D721Med (cell line): ENCODE data around the gene AGTR1.
"Not testable (repeated sequence)": the region's sequence is repeated elsewhere in the genome, so short reads cannot be mapped to it uniquely, and the experiment has no call there.

ENCODE experiments used
- DNase-seq: peaks from one replicate; pipeline ENCODE4 v3.0.0; 2011; ENCODE audit warnings: low spot score; ENCODE audit not compliant: insufficient read length
- FAIRE-seq: peaks from 2 replicates; lab custom pipeline; 2011; peaks lifted over from hg19 to GRCh38; lab: Jason Lieb, UNC
- TF ChIP-seq, protein P1 (sequence below): IDR thresholded peaks from 2 replicates; pipeline ENCODE4 v1.5.1; 2012; ENCODE audit warnings: mild to moderate bottlenecking, control low read depth; ENCODE audit not compliant: insufficient read depth; ENCODE audit errors: missing control alignments

Gene AGTR1

DNA sequence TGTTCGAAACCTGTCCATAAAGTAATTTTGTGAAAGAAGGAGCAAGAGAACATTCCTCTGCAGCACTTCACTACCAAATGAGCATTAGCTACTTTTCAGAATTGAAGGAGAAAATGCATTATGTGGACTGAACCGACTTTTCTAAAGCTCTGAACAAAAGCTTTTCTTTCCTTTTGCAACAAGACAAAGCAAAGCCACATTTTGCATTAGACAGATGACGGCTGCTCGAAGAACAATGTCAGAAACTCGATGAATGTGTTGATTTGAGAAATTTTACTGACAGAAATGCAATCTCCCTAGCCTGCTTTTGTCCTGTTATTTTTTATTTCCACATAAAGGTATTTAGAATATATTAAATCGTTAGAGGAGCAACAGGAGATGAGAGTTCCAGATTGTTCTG lies 44.4 kb downstream of the AGTR1 start:
- TF ChIP-seq, protein P1, sequence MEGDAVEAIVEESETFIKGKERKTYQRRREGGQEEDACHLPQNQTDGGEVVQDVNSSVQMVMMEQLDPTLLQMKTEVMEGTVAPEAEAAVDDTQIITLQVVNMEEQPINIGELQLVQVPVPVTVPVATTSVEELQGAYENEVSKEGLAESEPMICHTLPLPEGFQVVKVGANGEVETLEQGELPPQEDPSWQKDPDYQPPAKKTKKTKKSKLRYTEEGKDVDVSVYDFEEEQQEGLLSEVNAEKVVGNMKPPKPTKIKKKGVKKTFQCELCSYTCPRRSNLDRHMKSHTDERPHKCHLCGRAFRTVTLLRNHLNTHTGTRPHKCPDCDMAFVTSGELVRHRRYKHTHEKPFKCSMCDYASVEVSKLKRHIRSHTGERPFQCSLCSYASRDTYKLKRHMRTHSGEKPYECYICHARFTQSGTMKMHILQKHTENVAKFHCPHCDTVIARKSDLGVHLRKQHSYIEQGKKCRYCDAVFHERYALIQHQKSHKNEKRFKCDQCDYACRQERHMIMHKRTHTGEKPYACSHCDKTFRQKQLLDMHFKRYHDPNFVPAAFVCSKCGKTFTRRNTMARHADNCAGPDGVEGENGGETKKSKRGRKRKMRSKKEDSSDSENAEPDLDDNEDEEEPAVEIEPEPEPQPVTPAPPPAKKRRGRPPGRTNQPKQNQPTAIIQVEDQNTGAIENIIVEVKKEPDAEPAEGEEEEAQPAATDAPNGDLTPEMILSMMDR, result no peak
- FAIRE-seq, result no peak

DNA sequence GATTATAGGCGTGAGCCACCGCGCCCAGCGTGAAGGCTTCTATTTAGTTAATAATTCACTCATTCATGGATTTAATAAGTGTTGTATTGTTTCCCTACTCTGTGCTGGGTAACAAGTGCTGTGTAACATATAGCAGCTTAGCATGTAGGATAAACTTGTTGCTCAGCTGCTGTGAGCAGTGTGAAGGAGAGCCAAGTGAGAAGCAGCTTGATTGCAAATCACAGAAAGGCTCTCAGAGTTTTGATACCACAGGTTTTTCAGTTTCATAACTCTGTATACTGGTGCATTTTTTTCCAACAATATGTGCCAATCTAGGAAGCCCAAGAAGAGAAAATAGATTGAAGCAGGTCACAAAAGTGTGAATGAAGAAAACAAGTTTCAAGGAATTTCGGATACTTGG lies 48.4 kb downstream of the AGTR1 start:
- TF ChIP-seq, protein P1, result no peak
- no peak for DNase-seq
- FAIRE-seq, result no peak

More for the DNA sequence above, 44.4 kb downstream of the AGTR1 start:
- no peak for DNase-seq

DNA sequence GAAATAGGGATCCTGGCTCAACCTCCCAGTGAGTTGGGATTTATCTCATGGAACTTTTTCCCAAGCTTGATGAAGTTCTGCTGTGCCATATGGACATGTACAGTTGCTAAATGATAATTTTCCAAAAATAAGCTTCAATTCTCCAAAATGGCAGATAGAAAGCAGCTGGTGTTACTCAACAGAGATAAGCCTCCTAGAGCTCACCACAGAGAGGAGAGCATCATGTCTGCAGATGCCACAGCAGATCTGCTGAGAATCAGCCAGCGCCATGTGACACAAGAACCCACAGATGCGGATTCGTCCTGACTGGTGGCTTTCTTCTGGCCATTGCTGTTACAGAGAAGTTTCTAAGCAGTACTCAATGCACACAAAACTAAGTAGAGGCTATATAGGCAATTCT lies 50.6 kb downstream of the AGTR1 start:
- FAIRE-seq (no peak), DNase-seq (no peak)
- TF ChIP-seq, protein P1, result no peak

DNA sequence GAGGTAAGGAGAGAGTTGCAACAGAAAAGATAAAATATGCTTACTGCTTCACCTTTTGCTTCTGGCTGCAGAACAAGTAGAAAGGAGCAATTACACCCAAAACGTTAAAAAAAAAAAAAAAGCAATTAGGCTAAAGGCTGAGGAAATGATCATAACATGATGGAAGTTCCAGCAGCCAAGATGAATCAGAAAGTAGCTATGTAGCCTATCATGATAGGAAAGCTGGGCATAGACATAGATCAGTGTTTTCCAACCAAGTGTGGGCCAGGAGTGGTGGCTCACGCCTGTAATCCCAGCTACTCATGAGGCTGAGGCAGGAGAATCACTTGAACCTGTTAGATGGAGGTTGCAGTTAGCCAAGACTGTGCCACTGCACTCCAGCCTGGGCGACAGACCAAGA lies 52.6 kb downstream of the AGTR1 start:
- TF ChIP-seq, protein P1, result no peak
- no peak for DNase-seq
- no peak for FAIRE-seq

DNA sequence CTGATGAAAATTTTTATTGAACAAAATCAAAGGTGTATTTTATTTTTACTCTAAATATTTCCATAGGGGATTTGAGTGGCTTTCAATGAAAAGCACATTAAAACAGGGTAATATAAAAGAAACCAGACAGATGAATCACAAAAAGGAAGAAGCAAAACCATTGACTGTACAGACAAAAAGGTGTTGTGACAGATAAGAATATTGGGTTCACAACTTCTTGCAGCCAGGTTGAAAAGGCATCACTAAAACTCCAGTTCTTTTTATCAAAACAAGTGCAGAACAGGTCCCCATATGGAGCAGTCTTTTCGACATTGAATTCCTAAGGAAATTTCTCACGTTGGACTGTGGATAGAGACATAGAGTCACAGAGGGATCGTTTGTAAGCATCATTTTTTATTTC lies 53.8 kb downstream of the AGTR1 start:
- TF ChIP-seq, protein P1, result no peak
- DNase-seq, result no peak
- FAIRE-seq, result no peak

DNA sequence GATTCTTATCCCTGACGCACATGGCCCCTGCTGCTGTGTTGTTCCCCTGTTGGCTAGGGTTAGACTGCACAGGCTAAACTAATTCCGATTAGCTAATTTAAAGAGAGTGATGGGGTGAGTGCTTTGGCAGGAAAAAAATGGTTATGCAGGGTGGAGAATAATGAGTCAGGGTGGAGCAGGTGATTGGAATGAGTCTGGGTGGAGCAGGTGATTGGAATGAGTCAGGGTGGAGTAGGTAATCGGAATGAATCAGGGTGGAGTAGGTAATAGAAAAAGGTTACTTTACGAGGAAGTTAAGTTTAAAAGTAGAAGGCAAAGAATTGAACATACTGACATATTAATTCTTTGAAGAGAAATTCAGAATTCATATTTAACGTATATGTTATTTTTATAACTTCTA lies 55.7 kb downstream of the AGTR1 start:
- DNase-seq, FAIRE-seq: not testable (repeated sequence)

DNA sequence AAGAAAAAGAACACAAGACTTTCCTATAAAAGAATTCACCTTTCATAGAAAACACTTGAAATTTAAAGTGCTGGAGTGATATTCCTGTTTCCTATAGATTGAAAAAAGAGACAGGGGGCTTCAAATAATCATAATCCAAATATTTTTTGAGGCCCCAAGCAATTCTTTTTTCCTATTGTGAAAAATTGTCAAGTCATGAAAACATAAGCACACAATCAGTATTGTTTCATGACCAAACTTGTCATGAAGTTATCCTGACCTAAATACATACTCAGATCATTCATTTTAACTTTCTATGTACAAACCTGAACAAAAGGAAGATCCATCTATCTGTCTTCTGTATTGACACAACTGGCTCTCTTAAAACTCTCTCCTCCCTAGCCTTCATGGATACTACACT lies 57.9 kb downstream of the AGTR1 start:
- DNase-seq, result no peak
- TF ChIP-seq, protein P1, result no peak
- no peak for FAIRE-seq

DNA sequence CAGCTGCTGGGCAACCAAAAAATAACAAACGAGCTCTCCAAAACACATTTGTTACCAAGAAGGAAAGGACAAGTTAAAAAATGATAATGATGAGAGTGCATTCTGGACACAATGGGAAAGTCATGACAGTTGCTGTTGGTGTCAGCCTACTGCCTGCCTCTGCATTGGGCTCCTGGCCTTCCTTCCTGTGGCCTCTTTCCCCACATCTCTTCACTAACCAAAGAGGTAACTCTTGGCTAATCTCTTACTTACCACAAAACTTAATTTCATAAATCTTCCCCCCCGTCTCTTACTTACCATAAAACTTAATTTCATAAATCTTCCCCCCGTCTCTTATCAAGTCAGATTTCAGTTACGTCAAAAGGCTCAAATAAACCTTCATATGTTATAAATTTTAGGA lies 58.6 kb downstream of the AGTR1 start:
- DNase-seq, result no peak
- TF ChIP-seq, protein P1, result no peak
- no peak for FAIRE-seq
